HG02943 (cell line): ENCODE measurements around the gene IFRD2.
"Not testable (repeated sequence)": the region's sequence is repeated elsewhere in the genome, so short reads cannot be mapped to it uniquely, and the experiment has no call there.

Experiments used
- ATAC-seq: cut with Tn5 transposase; IDR thresholded peaks from one replicate; pipeline ENCODE4 v1.9.1; 2021; ENCODE audit warnings: mild to moderate bottlenecking, low read depth, moderate library complexity; ENCODE audit not compliant: unreplicated experiment

IFRD2 gene

DNA sequence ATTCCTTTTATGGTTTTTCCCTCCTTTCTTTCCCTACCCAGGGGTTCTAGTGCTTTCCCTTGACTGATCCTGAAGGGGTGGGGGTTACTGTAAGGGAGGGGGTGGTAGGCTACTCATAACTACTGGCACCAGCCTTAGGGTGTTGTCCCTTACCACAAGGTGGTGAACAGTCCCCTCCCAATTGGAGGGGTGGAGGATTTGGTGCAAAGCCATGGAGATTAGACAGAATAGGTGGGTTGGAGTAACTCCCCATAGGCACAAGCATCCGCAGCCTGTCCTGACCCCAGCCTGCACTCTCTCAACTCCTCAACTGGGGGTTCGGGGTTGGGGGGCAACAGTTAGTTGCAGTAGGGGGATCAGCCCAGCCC, 32.9 kb upstream of the IFRD2 start:
- ATAC-seq = no peak

DNA sequence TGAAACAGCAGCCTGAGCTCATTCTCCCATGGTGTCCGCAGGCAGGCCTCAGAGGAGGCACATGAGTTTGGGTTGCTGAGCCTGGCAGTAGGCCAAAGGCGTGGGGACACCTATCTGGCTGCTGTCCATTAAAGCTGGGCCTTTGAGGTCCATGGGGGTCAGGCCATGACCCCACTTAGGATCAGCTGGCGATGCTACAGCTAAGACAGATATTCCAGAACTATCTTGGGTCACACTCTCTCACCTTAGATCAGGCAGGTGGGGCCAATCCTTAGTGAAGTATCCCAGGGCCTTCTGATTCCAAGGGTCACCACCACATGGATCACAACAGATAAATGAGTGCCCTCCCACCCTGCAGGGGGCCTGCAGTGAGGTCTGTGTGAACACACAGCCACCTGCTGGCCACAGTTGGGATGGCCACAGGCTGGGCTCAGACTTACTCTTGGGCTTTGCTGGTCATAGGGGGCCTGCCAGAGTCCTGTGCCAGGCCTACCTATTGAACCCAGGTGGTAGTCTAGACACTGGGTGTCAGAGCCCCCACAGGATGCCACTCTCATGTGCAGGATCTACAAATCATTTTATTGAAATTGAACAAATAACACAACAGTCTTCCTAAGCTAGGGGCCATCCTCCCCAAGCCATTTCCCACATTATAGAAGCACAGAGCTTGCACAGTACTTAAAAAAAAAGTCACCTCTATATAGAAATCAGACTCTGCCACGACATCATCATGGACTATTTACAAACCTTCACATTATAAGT, 32.3 kb upstream of the IFRD2 start:
- no peak for ATAC-seq

DNA sequence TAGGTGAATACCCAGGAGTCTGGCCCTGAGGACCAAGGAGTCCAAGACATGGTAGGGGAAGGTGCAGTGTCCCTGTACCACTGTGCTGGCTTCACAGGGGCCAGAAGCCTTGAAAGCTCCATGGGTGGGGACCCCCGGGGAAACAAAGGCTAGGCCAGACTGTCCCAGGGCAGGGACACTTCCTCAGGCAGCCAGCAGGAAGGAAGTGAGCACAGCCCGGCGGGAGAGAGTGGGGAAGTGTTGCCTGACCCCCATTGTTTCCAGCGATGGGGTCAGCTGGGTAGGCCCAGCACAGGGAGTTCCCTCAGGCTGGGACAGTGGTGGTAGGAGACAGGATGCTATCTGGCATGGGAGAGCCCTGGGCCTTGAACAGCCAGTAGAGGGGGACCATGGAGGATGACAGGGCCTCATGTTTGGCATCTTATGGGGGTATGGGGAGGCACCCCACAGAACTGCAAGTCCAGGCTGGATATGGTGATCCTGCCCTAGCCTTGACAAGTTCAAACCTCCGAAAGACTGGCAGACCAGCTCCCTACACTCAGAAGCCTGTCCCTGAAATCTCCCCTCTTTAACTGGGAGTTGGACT, 31.5 kb upstream of the IFRD2 start:
- no peak for ATAC-seq

DNA sequence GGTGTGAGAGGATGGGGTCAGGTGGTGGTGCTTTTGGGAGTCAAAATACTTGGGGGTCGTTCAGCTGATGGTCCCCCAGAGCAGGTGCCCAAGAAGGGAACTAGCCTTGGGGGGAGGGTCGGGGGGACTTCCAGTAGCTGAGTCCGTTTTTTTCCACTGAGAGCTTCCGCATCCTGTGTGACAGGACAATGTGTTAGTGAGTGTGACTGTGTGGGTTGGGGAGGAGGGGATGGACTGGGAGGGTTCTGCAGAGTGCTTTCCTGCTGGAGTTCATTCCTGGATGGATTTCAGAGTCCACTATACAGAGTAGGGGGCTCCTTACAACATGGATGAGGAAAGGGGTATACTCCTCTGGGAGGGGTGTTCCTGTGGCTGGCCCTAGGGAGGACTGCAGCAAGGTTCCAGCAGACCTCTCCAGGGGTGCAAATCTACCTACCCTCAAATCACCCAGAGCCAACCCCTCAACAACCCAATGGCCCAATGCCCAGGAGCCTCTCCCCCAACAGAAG, 30.9 kb upstream of the IFRD2 start:
- no peak for ATAC-seq

DNA sequence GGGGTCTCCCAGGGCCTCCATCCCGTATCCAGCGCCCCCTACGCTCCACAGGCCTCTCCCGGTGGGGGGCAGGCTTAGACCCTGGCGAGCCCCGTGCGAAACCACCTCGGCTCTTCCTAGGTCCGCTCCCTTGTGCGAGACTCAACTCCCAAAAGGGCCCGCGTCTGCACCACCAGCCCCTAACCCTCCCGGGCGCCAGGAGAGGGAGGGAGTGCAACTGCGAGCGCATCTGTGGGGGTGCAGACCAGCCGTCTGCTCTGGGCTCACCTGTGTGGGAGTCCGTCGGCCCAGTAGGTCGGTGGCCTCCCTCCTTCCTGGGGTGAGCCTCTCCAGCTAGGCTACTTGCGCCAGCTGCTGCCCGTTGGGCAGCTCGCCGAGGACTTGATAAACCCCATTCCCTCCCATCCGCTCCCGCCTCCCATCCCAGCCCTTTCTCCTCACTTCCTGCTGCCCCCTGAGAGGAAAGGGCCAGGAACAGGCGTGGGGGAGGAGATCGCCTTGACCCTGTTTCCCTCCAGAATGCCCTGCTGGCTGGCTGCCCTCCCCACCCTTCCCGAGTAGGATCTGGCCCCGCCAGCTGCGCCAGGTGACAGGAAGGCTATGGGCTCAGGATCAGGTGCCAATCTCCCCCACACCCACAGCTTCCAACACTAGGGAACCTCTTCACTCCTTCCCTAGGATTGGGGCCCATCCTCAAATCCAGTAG, 30.3 kb upstream of the IFRD2 start, which contains the start of gene HYAL2:
Gene HYAL2, minus strand, starts transcription at position 360 of the 706 bp plus-strand sequence. CDS start 2,256 bp downstream, outside the sequence.
- ATAC-seq = no peak

DNA sequence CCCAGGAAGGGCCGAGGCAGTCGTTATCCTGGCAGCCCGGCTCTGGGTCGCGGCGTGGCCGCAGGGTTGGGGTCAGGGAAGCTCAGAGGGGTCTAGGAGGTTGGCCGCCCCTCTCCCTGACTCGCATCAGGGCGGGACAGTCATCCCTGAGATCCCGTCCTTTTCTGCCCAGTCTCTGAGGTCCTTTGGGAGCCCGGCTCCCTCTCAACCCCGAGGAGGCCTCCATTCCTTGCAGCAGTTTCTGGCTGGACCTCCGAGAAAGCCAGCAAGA, 29.8 kb upstream of the IFRD2 start:
- no peak for ATAC-seq

DNA sequence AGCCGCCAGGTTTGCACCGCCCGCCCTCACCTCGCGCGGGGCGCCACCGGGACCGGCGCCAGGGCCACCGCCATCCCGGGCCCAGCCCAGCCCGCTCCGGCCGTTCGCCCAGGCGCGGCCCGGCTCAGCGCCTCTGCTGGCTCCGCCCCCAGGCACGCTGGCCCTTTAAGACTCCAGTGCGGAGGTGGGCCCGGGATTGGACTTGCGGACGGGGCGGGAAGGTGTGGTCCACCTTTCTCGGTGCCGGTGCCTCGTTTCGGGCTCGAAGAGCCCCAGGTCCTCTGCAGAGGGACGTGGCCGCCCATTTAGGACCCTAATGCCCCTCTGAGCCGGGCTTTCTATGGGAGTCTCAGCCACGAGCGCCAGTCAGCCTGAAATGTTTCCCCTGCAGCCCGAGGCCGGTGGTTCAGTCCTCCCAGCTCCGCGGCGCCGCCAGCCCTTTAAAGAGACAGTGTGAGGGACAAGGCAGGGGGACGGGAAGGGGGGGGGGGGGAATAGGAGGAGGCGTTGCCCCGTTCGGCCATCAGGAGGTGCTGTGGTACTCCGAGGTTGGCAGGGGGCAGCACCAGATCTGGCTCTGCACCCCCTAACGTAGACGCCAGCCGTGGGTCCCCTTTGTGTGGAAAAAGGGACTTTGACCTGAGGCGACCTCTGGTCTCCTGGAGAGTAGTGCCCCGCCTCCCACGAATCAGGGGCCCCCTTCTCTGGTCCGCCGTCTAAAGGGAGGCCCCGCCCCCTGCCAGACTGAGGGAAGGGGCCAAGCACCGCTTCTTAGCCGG, 29.3 kb upstream of the IFRD2 start:
- ATAC-seq = peak; percentile 77

DNA sequence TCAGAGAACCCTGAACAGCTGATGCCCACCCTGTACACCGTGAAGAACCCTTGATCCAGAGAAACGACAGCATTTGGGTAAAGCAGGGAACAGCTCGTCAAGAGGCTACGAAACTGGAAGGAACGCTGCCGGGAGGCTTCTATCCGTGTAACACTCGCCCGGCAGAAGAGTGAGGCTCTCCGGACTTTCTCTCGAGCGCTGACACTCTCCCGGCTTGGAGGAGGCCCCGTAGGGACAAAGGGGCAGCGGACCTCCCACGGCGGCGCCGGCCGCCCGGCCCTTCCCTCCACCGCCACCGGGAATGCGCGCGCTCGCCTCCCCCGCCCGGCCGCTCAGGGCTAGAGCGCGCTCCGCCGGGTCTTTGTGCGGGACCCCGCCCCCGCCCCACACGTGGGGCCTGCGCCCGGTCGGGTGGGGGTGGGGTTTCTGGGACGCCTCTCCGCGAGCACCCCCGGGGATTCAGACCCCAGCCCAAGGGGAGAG, 28.7 kb upstream of the IFRD2 start:
- peak; percentile 39 for ATAC-seq

DNA sequence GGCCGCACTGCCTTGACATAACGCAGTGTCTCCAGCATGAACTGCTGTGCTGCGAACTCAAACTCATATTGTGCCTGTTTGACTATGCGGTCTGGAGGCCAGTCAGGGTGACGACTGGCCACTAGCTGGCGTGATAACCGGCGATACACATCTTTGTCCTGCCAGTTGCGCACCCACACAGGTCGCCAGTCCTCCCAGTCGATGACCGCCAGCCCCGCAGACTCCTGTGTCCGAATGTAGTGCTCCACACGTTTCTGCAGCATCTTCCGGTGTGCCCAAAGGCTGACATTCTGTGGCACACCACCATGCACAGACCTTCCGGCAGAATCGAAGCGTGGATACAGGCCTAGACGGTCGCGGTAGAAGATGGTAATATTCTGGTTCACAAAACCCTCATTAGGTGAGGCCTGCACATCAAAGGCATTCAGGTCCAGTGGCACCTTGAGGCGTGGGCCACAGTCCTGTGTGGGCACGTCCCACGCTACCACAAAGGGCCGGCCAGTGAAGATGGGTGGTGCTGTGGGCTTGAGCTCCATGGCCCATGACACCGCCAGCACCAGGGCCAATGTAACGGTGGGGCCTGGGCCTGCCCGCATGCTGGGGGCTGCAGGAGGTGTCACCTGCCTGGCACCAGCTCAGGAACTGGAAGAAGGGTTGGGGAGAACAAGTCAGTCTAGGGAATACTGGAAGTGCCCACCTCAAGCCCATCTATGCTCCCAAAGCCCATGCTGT, 27.8 kb upstream of the IFRD2 start:
- no peak for ATAC-seq

DNA sequence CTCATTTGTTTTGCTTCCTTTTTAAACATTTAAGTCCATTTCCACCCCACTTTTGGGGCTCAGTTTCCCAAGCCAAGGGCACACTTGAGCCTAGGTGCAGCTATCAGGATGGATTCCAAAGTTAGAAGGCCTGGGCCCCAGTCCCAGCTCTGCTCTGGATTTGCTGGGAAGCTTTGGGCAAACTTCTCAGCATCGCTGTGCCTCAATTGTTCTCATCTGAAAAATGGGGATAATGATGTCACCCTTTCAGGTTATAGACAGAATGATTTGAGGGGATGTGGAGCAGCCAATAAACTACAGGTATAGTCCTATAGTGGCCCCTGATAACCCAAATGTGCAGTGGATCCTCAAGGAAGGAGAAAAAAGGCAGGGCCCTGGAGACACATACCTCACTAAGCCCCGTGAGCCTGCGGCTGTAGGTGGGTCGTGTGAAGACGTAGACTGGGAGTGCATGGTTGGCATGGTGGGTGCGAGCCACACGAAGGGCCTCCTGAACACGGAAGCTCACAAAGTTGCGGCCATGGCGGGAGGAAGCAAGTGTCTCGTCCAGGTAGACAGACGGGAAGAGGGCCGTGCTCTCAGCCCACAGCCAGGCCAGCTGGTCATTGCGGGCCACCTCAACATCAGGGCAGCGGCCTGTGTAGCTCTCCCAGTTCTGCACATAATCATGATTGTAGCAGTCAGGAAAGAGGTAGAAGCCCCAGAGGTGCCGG, 27.1 kb upstream of the IFRD2 start:
- no peak for ATAC-seq

DNA sequence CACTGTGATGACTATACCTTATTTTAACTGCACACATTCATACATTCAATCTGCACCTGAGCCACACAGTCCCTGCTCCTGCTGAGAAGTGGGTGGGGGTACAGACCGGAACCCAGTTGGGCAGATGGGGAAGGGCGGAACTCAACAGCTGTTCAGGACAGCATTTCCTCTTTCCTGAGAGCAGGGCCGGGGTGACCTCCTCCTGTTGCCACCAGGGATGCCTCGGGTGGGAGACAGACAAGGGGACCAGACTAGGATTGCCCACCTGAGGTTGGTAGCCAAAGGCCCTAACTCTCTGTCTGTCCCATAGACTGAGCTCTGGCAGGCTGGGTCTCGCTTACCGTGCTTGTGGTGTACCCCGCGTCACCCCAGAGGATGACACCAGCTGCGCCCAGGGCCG, 26.4 kb upstream of the IFRD2 start:
- no peak for ATAC-seq

DNA sequence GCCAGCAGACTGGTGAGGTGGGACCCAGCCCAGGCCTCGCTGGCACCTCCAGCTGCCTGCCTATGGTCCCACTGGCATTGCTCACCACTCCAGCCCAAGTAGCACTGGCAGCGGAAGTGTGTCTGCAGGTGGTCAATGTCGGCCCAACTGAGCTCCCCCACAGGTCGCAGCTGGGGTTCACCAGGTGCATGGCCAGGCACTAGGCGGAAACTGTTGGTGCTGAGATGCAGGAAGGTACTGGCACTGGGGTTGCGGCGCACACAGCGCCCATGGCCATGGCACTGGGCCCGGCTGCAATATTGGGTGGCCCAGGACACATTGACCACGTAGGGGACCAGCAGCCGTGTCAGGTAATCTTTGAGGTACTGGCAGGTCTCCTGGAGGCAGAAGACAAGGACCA, 25.9 kb upstream of the IFRD2 start:
- ATAC-seq = no peak

DNA sequence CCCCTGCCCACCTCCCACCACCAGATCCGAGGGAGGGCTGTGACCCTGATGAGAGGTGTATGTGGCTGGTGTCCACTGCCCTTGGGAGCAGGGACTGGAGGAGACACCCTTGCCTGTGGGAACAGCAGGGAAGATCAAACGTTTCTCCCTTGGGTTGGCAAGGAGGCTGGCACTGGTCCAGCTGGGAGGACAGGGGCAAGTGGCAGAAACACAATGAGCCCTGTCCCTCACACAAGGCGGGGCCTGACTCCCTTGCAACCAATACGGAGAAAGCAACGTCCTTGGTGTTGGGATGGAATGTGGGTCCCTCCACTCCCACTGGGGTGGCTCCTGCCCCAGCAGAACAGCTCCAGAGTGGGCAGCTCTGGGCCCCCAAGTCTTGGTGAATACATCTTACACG, 25.1 kb upstream of the IFRD2 start:
- no peak for ATAC-seq

DNA sequence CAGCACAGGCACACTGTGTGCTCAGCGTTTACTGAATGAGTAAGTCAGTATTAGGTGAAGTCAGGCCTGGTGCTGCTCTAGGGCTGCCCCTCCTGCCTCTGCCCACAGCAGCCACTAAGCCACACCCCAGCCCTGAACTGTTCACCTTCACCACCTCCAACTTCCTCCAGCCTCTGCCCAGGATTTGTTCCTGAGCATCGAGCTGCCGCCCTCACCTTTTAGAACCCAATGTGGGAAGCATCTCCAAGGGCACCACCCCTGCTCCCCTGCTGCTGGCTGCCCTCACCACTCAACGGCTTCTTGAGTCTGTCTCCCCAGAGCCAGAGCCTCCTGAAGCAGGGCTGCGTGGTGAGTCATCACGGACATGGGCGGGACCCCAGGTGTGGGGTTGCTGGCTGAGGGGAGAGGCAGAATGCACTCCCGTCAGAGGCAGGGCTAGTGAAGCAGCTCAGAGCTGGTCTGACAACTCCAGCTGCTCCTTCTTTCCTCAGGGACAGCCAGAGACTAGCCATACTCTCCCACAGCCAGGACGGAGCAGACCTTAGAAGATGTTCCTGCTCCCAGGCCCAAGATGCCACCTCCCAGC, 24.5 kb upstream of the IFRD2 start:
- no peak for ATAC-seq

DNA sequence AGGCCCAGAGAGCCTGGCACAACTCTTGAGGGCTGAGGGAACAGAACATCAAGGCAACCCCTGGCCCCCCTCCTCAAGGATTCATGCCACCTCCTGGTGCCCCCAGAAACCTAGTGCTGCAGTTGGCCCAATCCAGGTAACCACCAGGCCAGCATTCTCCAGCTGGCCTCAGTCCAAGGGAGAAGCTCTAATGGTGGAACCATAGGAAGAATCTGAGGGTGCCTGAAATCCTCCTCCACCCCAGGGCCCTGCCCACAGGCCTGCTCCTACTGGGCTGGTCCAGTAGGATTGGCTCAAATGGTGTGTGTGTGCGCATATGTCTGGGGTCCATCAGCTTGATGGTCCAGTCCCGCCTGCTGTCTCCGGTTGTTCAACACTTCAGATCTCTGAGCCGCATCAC, 22.6 kb upstream of the IFRD2 start:
- no peak for ATAC-seq

DNA sequence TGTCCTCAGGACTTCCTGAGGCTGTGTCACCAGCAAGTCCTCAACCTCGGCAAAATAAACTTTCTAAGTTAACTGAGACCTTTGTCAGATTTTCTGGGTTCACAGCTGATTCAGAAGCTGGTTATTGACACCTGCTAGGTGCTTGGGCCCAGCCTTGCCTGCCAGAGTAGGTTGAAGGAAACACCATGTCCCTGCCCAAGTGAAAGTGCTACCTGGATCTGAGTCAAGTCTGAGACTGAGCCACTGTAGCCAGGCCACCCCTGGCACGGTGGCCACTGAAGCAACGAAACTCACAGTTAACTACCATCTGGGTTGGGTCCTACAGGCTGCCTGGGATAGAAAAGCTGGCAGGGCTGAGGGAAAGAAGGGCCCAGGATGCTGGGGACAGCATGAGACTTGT, 22.1 kb upstream of the IFRD2 start:
- no peak for ATAC-seq

DNA sequence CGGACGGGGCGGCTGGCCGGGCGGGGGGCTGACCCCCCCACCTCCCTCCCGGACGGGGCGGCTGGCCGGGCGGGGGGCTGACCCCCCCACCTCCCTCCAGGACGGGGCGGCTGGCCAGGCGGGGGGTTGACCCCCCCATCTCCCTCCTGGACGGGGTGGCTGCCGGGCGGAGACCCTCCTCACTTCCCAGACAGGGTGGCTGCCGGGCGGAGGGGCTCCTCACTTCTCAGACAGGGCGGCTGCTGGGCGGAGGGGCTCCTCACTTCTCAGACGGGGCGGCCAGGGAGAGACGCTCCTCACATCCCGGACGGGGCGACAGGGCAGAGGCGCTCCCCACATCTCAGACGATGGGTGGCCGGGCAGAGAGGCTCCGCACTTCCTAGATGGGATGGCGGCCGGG, 19.8 kb upstream of the IFRD2 start:
- ATAC-seq = not testable (repeated sequence)

DNA sequence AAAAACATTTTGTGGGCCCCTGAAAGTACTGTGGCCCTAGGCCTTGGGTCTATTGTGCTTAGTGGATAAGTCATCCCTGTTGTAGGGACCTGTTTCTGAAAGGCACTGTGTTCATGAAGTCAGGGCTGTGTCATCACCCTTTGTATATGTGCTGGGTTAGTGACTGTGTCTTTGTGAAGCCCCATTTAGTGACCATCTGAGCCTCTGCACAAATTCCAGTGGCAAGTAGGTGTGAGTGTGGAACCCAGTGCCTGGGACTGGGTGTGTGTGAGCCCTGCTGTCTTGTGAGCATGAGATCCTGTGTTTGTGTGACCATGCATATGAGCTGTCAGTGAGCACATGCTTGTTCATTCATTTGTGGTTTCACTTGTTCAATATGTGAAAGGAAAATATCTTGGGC, 12.4 kb upstream of the IFRD2 start:
- ATAC-seq = no peak
